Thyroid gland (tissue), 4 donors: ENCODE measurements around the gene REELD1. TPM values are rescaled to one million over a fixed set of nuclear protein-coding genes. Genes with fewer than 3 reads are reported as not detected.

Experiments
- DNase-seq, 2 donors: peaks; one replicate each; pipeline ENCODE4 v3.0.0-alpha.2; 2019
- H3K27ac ChIP-seq, 3 donors: fragments of 200-600 bp; sonication (generic); 1 replicate in 2 of 3; 2 replicates in 1 of 3; pipeline ENCODE4 v1.5.1; 2016 to 2019; ENCODE audit warnings: mild to moderate bottlenecking in 1 of 3, moderate library complexity in 1 of 3
- H3K27me3 ChIP-seq: fragments of 200-600 bp; sonication (generic); one replicate; pipeline ENCODE4 v1.5.1; 2019
- H3K36me3 ChIP-seq, 2 donors: fragments of 200-600 bp; sonication (generic); one replicate each; pipeline ENCODE4 v1.5.1; 2016 to 2019
- H3K4me1 ChIP-seq, 2 donors: fragments of 200-600 bp; sonication (generic); one replicate each; pipeline ENCODE4 v1.5.1; 2017 to 2019
- H3K4me3 ChIP-seq, 3 donors: fragments of 200-600 bp; sonication (generic); replicated peaks in 1 of 3; 1 replicate in 2 of 3; 2 replicates in 1 of 3; pipeline ENCODE4 v1.5.1; 2016; ENCODE audit warnings: mild to moderate bottlenecking in 1 of 3
- H3K9me3 ChIP-seq: fragments of 200-600 bp; sonication (generic); one replicate; pipeline ENCODE4 v1.5.1; 2017
- POLR2A ChIP-seq, 2 donors: fragments of 450-650 bp; IDR thresholded peaks; one replicate each; pipeline ENCODE4 v1.6.1; 2017; ENCODE audit warnings: antibody characterized with exemption in 2 of 2, mild to moderate bottlenecking in 2 of 2, moderate library complexity in 1 of 2
- WGBS, 2 donors: methylation state at CpG; one replicate each; pipeline ENCODE4 v1.1.5; 2017; 5-methylcytosine and 5-hydroxymethylcytosine counted together
- intact Hi-C: fragments of 100-400 bp; cut with DNase I; formaldehyde crosslinking; loops from one replicate; pipeline ENCODE4 v1.15.1; 2023
- total RNA-seq, 4 donors: library from RNA; depleted of rRNA; stranded (reverse); fragments of >200 nt; gene quantifications; one replicate each; pipeline ENCODE4 v1.2.3, GENCODE V29; 2016
- TF ChIP-seq, protein P1 (sequence below), 6 experiments: fragments of 200-600 bp in 3 of 6; fragments of 450-650 bp in 3 of 6; sonication (generic) in 3 of 6; IDR thresholded peaks; one replicate each; pipeline ENCODE4 v1.5.1; 2016 to 2019; ENCODE audit warnings: antibody characterized with exemption in 6 of 6, mild to moderate bottlenecking in 2 of 6, inconsistent platforms in 1 of 6, moderate library complexity in 1 of 6

The REELD1 gene
- total RNA-seq, 4 donors from 2014 or later: 0.11 to 0.42 (median 0.13) TPM; not detected in 1

DNA sequence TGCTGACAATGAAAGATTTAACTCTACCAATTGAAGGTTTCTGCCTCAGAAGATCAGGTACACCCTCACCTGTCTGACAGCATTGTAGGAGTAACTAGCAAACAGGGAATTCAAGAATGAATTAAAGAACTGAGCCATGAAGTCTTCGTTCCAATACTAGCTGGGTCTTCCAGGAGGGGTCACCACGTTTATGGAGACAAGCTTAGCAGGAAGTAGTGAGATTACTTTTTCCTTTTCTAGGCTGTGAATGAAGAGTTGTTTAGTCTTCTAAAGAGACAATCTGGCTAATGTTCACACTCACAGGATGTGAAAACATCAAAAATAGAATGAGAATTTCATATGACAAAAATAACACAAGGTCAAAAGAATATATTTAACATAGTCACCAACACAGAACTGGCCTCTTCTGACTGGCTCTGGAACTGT is 54.9 kb downstream of the REELD1 start:
- H3K36me3 ChIP-seq: no peaks in the 10 kb centered on the region
- intact Hi-C loops: no loop called here
- no peak overlapping the region for H3K27ac ChIP-seq
- TF ChIP-seq, protein P1, sequence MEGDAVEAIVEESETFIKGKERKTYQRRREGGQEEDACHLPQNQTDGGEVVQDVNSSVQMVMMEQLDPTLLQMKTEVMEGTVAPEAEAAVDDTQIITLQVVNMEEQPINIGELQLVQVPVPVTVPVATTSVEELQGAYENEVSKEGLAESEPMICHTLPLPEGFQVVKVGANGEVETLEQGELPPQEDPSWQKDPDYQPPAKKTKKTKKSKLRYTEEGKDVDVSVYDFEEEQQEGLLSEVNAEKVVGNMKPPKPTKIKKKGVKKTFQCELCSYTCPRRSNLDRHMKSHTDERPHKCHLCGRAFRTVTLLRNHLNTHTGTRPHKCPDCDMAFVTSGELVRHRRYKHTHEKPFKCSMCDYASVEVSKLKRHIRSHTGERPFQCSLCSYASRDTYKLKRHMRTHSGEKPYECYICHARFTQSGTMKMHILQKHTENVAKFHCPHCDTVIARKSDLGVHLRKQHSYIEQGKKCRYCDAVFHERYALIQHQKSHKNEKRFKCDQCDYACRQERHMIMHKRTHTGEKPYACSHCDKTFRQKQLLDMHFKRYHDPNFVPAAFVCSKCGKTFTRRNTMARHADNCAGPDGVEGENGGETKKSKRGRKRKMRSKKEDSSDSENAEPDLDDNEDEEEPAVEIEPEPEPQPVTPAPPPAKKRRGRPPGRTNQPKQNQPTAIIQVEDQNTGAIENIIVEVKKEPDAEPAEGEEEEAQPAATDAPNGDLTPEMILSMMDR (IDR thresholded peaks at IDR 0.05): no peak
- TF ChIP-seq POLR2A (IDR thresholded peaks at IDR 0.05): no peak
- H3K4me1 ChIP-seq: no peaks in the 10 kb centered on the region
- H3K4me3 ChIP-seq: no peak overlapping the region
- no peaks in the 10 kb centered on the region for H3K9me3 ChIP-seq
- 65 to 80% methylated on average over 2 of the region's 2 CpGs for WGBS, 2 donors
- no peaks in the 10 kb centered on the region for H3K27me3 ChIP-seq
- no peak for DNase-seq

DNA sequence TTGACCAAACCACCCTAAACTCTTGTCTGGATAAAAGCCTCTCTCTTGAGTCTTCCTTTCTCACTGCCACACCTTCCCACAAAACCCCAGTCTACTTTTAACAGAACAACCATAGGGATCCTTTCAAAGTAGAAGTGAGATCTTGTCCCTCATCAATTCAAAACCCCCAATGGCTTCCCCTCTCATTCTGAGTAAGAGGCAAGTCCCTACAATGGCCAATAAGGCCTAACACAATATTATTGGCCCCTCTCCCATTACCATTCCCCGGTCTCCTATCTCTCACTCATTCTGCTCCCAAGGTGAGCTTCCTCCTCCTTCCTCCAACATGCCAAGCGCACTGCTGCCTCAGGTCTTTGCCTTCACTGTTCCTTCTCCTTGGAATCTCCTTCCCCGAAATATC is 57.1 kb downstream of the REELD1 start:
- Histone ChIP-seq H3K9me3 (no peaks in the 10 kb centered on the region), H3K27ac (no peak overlapping the region), H3K4me1 (no peaks in the 10 kb centered on the region), H3K27me3 (no peaks in the 10 kb centered on the region), H3K36me3 (no peaks in the 10 kb centered on the region), H3K4me3 (no peak overlapping the region)
- no peak for TF ChIP-seq POLR2A (IDR thresholded peaks at IDR 0.05)
- TF ChIP-seq, protein P1 (IDR thresholded peaks at IDR 0.05): no peak
- WGBS, 2 donors: 94 to 95% methylated on average over 3 of the region's 3 CpGs
- no peak for DNase-seq
- intact Hi-C loops: no loop called here

DNA sequence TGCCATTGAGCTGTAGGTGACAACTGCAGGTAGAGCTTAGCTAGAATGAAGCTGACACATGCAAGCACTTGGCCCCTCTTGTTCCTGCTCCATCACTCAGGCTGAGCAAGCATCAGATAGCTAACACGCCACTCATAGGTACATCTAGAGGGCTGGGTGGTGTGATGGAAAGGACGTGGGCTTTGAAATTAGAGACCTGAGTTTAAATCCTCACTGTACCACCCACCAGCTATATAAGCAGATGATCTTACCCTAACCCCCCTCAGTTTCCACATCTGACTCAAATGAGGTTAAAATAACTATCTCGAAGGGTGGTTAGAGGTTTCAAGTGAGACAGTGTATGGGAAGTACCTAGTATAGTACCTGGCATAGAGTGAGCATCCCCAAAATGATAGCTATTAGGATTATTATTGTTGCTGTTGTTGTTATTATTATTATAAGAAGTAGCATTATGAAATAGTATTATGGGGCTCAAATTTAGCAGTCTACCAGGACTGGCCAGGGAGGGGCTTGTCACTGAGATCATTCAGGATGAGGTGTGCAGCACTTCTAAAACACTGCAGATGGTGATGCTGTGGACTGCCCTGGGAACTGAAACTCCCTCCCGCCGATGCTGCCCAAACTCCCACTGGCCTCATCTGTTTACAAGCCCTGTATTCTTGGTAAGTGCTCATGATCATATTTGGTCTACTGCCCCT is 59.0 kb downstream of the REELD1 start:
- H3K4me1 ChIP-seq: no peaks in the 10 kb centered on the region
- TF ChIP-seq, protein P1 (IDR thresholded peaks at IDR 0.05): no peak
- TF ChIP-seq POLR2A (IDR thresholded peaks at IDR 0.05): no peak
- no peak overlapping the region for H3K27ac ChIP-seq
- DNase-seq: no peak
- H3K27me3 ChIP-seq: no peaks in the 10 kb centered on the region
- H3K9me3 ChIP-seq: no peaks in the 10 kb centered on the region
- no peaks in the 10 kb centered on the region for H3K36me3 ChIP-seq
- no peak overlapping the region for H3K4me3 ChIP-seq
- WGBS, 2 donors: 91 to 93% methylated on average over 5 of the region's 5 CpGs
- intact Hi-C loops: no loop called here

DNA sequence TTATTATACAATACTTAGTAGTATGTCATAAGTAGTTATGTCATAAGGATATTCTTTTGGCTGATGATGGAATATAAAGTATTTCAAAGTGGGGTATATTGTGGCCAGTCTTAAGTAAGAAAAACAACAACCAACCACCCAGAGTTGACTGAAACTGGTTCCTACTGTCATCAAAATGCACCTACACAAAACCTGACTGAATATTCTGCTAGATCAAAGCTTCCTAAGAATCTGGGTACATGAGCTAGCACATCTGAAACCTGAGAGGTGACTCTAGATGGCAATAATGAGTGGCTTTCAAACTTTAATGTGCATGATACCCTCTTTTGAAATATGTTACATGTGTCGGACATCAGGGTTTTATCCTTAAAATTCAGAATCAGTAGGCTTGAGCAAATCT is 60.4 kb downstream of the REELD1 start:
- no peaks in the 10 kb centered on the region for H3K27me3 ChIP-seq
- H3K4me1 ChIP-seq: no peaks in the 10 kb centered on the region
- 91 to 100% methylated on average over 1 of the region's 1 CpG for WGBS, 2 donors
- no peak for DNase-seq
- intact Hi-C loops: no loop called here
- no peak for TF ChIP-seq POLR2A (IDR thresholded peaks at IDR 0.05)
- TF ChIP-seq, protein P1 (IDR thresholded peaks at IDR 0.05): no peak
- no peak overlapping the region for H3K4me3 ChIP-seq
- no peak overlapping the region for H3K27ac ChIP-seq
- no peaks in the 10 kb centered on the region for H3K36me3 ChIP-seq
- no peaks in the 10 kb centered on the region for H3K9me3 ChIP-seq

DNA sequence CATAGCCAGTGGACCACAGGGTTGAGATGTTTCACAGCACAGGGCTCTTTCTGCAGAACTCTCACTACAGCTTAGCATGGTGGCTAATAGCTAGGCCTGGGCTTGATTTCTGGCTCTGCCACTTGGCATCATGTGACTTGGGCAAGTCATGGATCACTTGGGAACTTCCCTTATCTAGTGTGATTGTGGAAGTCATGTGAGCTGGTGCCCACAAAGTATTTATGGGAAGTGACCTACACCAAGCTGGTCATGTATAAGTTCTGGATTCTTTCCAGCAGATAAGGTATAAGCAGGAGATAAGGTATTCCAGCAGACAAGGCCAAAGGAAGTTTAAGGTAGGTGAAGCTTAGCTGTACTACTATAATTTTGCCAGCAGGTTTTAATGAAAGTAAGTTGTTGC is 61.0 kb downstream of the REELD1 start:
- Histone ChIP-seq H3K27ac (no peak overlapping the region), H3K27me3 (no peaks in the 10 kb centered on the region), H3K9me3 (no peaks in the 10 kb centered on the region), H3K36me3 (no peaks in the 10 kb centered on the region), H3K4me1 (no peaks in the 10 kb centered on the region), H3K4me3 (no peak overlapping the region)
- DNase-seq: no peak
- intact Hi-C loops: no loop called here
- TF ChIP-seq, protein P1 (IDR thresholded peaks at IDR 0.05): no peak
- TF ChIP-seq POLR2A (IDR thresholded peaks at IDR 0.05): no peak
